Glutamatergic neuron (in vitro differentiated cells): Measurements from ENCODE around the gene FTSJ1. TPM values are rescaled to one million over a fixed set of nuclear protein-coding genes. Genes with fewer than 3 reads are reported as not detected.
"Not testable (repeated sequence)": the region's sequence is repeated elsewhere in the genome, so short reads cannot be mapped to it uniquely, and the experiment has no call there.

Experiments
- DNase-seq: peaks from one replicate; pipeline ENCODE4 v3.0.0; 2022
- H3K27ac Mint-ChIP-seq: one replicate; pipeline ENCODE4 v1.8.0; 2020; ENCODE audit warnings: mild to moderate bottlenecking, mixed read lengths, inconsistent platforms; ENCODE audit not compliant: unreplicated experiment
- H3K27me3 Mint-ChIP-seq: one replicate; pipeline ENCODE4 v1.8.0; 2020; ENCODE audit warnings: mild to moderate bottlenecking, moderate library complexity, mixed read lengths, inconsistent platforms; ENCODE audit not compliant: unreplicated experiment
- H3K36me3 Mint-ChIP-seq: one replicate; pipeline ENCODE4 v1.8.0; 2020; ENCODE audit warnings: mild to moderate bottlenecking, mixed read lengths, inconsistent platforms; ENCODE audit not compliant: unreplicated experiment
- H3K4me1 Mint-ChIP-seq: one replicate; pipeline ENCODE4 v1.8.0; 2020; ENCODE audit warnings: mild to moderate bottlenecking, low read depth, mixed read lengths, inconsistent platforms; ENCODE audit not compliant: unreplicated experiment
- H3K4me3 Mint-ChIP-seq: one replicate; pipeline ENCODE4 v1.8.0; 2020; ENCODE audit warnings: mild to moderate bottlenecking, mixed read lengths, inconsistent platforms; ENCODE audit not compliant: unreplicated experiment
- H3K9me3 Mint-ChIP-seq: one replicate; pipeline ENCODE4 v1.8.0; 2020; ENCODE audit warnings: mild to moderate bottlenecking, moderate library complexity, mixed read lengths, inconsistent platforms; ENCODE audit not compliant: unreplicated experiment
- total RNA-seq: library from RNA; stranded (reverse); fragmentation: NEBNext Ultra II Directional; extraction: Animal tissue kit (Norgen Biotek cat#: 25700); gene quantifications from one replicate; pipeline ENCODE4 v1.2.1, GENCODE V29; 2021; ENCODE audit not compliant: unreplicated experiment
- TF ChIP-seq, protein P1 (sequence below): fragments of 200-600 bp; sonication (generic); IDR thresholded peaks from one replicate; pipeline ENCODE4 v1.5.0; 2021; ENCODE audit not compliant: partially characterized antibody, unreplicated experiment

FTSJ1 gene
- total RNA-seq, 1 donor from 2014 or later = 87.6 TPM

GRCh38 chrX:48521353-48522243 is 45.6 kb downstream of the FTSJ1 start, which contains the start of gene EBP:
EBP (plus strand) TSS chrX:48521808; CDS start chrX:48523772, 1,964 bp downstream.
- Mint-ChIP-seq H3K36me3 (no peaks in the 10 kb centered on the region), H3K4me1 (peaks cover 11% of the 10 kb centered on the region), H3K27me3 (no peaks in the 10 kb centered on the region), H3K4me3 (peak within 1 kb of the TSS; percentile 91), H3K9me3 (peaks cover 2% of the 10 kb centered on the region), H3K27ac (peak within 1 kb of the TSS; percentile 89)
- DNase-seq = peak; percentile 86
- TF ChIP-seq, protein P1, sequence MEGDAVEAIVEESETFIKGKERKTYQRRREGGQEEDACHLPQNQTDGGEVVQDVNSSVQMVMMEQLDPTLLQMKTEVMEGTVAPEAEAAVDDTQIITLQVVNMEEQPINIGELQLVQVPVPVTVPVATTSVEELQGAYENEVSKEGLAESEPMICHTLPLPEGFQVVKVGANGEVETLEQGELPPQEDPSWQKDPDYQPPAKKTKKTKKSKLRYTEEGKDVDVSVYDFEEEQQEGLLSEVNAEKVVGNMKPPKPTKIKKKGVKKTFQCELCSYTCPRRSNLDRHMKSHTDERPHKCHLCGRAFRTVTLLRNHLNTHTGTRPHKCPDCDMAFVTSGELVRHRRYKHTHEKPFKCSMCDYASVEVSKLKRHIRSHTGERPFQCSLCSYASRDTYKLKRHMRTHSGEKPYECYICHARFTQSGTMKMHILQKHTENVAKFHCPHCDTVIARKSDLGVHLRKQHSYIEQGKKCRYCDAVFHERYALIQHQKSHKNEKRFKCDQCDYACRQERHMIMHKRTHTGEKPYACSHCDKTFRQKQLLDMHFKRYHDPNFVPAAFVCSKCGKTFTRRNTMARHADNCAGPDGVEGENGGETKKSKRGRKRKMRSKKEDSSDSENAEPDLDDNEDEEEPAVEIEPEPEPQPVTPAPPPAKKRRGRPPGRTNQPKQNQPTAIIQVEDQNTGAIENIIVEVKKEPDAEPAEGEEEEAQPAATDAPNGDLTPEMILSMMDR = no peak

GRCh38 chrX:48522291-48522690 is 46.3 kb downstream of the FTSJ1 start:
- no peaks in the 10 kb centered on the region for H3K36me3 Mint-ChIP-seq
- peak overlapping the region; percentile 91 for H3K4me3 Mint-ChIP-seq
- no peaks in the 10 kb centered on the region for H3K27me3 Mint-ChIP-seq
- peak overlapping the region; percentile 89 for H3K27ac Mint-ChIP-seq
- no peak for DNase-seq
- TF ChIP-seq, protein P1 = no peak
- H3K9me3 Mint-ChIP-seq = peaks cover 2% of the 10 kb centered on the region
- peaks cover 11% of the 10 kb centered on the region for H3K4me1 Mint-ChIP-seq

GRCh38 chrX:48523682-48524081 is 47.7 kb downstream of the FTSJ1 start:
- DNase-seq = no peak
- H3K27ac Mint-ChIP-seq = peak overlapping the region; percentile 64
- H3K4me1 Mint-ChIP-seq = peaks cover 11% of the 10 kb centered on the region
- no peaks in the 10 kb centered on the region for H3K36me3 Mint-ChIP-seq
- H3K4me3 Mint-ChIP-seq = peak overlapping the region; percentile 79
- TF ChIP-seq, protein P1 = no peak
- peaks cover 2% of the 10 kb centered on the region for H3K9me3 Mint-ChIP-seq
- no peaks in the 10 kb centered on the region for H3K27me3 Mint-ChIP-seq

GRCh38 chrX:48525853-48526252 is 49.9 kb downstream of the FTSJ1 start:
- not testable (repeated sequence) for DNase-seq, H3K27ac Mint-ChIP-seq, H3K4me1 Mint-ChIP-seq, H3K27me3 Mint-ChIP-seq, H3K4me3 Mint-ChIP-seq, H3K9me3 Mint-ChIP-seq, H3K36me3 Mint-ChIP-seq

DNA sequence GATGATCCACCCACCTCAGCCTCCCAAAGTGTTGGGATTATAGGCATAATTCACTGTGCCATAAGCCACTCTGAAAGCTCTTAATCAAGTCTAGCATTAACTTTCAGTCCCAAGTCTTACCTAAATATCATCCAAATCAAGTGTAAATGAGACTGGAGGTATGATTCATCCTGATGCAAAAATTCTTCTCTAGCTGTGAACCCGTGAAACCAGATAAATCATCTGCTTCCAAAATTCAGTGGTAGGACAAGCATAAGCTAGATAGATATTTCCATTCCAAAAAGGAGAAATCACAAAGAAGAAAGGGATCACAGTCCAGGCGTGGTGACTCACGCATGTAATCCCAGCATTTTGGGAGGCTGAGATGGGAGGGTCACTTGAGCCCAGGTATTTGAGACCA is 54.7 kb downstream of the FTSJ1 start:
- H3K36me3 Mint-ChIP-seq = no peaks in the 10 kb centered on the region

More for the DNA sequence above, 54.7 kb downstream of the FTSJ1 start:
- TF ChIP-seq, protein P1 = no peak
- no peak for DNase-seq
- H3K27ac Mint-ChIP-seq = no peak overlapping the region
- no peak overlapping the region for H3K4me3 Mint-ChIP-seq
- peaks cover 2% of the 10 kb centered on the region for H3K9me3 Mint-ChIP-seq
- H3K4me1 Mint-ChIP-seq = no peaks in the 10 kb centered on the region
- peaks cover 2% of the 10 kb centered on the region for H3K27me3 Mint-ChIP-seq
